Stimulated activated CD8-positive, alpha-beta memory T cell treated with anti-CD3 and anti-CD28 coated beads, Interleukin-2, amount 100 ng/mL, for 1 hour (primary cell): ENCODE data around the gene FDCSP.
"Not testable (repeated sequence)": the region's sequence is repeated elsewhere in the genome, so short reads cannot be mapped to it uniquely, and the experiment has no call there.

Experiments
- DNase-seq, 2 donors: peaks; one replicate each; pipeline ENCODE4 v3.0.0-alpha.2; 2020; ENCODE audit warnings: low read depth in 2 of 2

Gene FDCSP

GRCh38 chr4:70239131-70239883 is 13.4 kb downstream of the FDCSP start:
- no peak for DNase-seq

DNA sequence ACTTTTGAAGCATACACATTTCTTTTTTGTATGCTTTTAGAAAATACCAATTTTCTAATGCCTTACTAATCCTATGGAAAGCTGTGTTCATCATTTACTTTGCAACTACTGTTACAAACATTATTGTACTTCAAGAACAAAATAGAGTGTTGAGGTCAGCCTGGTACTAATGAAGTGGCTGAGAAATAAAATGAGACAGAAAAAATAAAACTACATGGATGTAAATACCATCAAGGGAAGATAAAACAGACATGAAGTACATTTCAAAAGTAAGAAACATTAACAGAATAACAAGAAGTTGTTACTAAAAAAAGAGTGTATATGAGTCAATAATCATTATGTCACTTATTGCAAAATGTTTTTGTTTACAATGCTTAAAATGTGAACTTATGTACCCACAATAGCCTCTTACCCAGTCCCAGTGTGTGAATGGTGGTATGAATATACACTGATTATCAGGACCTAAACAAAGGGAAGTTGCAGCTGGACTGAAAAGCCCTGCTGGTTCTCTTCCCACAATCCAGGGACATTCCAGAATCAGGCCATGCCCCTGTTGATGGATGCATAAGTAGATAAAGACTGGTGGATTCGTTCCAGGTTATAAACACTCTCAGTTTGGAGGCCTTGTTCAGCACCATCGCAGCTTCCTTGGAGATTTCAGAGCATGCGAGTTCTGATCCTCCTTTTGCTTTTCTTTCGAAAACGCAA is 14.1 kb downstream of the FDCSP start:
- no peak for DNase-seq

DNA sequence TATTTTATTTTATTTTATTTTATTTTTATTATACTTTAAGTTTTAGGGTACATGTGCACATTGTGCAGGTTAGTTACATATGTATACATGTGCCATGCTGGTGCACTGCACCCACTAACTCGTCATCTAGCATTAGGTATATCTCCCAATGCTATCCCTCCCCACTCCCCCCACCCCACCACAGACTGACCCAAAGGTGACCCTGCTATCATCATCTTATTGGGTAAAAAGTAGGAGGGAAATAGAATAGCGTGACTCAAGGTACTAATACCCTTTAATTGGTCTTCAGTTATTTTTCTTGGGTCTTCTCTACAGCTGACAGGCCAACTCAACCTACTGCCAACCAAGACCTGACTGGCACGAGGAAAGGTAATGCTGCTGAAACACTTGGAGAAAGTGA is 16.4 kb downstream of the FDCSP start, which contains the start of gene CSN3:
Gene CSN3, plus strand, starts transcription at position 301 of the 400 bp plus-strand sequence. CDS start 2,223 bp downstream, outside the sequence.
- DNase-seq = not testable (repeated sequence)

DNA sequence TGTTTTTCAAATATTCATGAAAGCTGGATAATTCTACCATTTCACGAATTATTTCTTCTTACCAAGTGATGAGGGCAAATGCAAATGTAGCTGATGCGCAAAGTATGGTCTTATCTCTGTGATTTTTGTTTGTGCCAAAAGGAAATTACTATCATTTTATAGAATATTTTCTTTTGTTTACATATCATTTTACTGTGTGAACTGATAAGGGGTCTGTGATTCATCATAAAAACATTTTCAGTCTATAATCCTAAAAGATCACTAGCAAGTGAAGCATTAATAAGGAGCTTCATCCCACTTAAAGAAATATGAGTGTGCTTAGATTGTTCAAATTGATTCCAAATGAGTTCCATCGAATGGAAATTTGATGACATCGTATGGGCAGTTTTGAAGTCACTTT is 17.2 kb downstream of the FDCSP start:
- DNase-seq = no peak

GRCh38 chr4:70251250-70251944 is 25.5 kb downstream of the FDCSP start:
- DNase-seq = no peak

GRCh38 chr4:70251945-70252277 is 26.0 kb downstream of the FDCSP start:
- DNase-seq = no peak

DNA sequence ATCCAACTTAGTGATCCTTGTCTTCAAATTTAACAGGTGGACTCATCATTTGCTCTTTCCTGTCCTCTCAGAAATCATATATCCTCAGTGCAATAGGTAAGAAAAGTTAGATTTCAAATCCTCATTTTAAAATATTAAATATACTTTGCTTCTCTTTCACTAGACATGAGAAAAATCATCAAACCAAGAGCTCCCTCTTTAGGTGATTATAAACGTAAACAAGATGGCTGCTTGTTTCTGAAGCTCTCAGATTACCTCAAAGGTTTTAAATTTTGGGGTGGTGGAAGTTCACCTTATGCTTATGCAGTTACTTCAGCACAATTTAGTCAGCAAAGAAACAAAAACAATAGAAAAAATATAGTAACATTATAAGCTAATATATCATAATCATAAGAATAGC is 43.8 kb downstream of the FDCSP start:
- no peak for DNase-seq

DNA sequence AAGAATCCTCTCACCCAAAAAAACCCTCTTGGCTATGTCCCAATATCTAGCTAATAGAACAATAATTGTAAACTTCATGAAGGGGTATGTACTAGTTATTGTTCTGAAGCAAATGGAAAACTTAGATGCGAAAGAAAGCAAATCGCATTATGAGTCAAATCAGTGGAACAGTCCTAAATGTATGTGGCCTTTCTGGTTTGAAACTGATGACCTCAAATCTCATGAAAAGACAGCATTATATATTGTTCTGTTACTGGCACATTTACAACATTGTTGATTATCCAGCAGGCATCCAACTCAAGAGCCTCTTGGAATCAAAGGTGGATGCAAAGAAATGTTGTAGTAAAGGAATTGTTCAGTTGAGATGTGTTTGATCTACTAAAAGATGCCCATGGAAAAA is 51.2 kb downstream of the FDCSP start:
- no peak for DNase-seq

DNA sequence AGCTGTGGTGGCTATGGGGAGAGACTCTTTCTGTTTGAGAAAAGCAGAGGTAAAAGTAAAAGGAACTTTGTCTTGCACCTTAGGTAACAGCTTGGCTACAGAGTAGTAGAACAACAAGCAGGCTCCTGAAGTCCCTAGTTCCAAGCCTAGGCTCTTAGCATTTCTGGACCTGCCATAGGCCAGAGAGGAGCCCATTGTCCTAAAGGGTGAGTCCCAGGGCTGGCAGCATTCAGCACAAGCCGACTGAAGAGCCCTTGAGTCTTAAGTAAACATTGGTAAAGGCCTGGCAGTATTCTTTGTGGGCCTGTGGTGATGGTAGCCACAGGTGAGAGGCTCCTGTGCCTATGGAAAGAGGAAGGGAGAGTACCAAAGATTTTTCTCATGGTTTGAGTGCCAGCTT is 54.6 kb downstream of the FDCSP start:
- DNase-seq = no peak
